ENCODE results near the gene NMNAT2. TPM values are rescaled to one million over a fixed set of nuclear protein-coding genes. Genes with fewer than 3 reads are reported as not detected.
A peak's percentile ranks its signal among the peaks of the same experiment; 100 is the strongest.

The NMNAT2 gene
- total and polyA plus RNA-seq, 8 donors = 0.42 to 4.9 (median 1.8) TPM

DNA sequence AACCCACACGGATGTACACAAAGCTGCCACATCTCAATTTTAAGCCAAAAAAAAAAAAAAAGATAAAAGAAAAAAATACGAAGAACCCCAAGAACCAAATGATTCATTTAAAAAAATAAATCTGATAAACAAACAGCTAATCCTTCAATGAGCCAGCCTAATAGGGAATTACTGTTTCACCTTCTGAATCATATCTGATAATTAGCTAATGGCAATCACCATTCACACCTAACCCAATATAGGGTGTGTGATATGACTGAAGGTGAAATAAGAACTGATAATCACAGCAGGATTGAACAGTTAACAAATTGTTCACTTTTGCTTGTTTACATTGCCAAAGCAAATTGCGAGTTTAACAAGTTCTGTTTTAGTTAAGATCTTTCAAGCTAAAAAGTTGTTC, 170.7 kb downstream of the NMNAT2 start:
- TF ChIP-seq, protein P1, sequence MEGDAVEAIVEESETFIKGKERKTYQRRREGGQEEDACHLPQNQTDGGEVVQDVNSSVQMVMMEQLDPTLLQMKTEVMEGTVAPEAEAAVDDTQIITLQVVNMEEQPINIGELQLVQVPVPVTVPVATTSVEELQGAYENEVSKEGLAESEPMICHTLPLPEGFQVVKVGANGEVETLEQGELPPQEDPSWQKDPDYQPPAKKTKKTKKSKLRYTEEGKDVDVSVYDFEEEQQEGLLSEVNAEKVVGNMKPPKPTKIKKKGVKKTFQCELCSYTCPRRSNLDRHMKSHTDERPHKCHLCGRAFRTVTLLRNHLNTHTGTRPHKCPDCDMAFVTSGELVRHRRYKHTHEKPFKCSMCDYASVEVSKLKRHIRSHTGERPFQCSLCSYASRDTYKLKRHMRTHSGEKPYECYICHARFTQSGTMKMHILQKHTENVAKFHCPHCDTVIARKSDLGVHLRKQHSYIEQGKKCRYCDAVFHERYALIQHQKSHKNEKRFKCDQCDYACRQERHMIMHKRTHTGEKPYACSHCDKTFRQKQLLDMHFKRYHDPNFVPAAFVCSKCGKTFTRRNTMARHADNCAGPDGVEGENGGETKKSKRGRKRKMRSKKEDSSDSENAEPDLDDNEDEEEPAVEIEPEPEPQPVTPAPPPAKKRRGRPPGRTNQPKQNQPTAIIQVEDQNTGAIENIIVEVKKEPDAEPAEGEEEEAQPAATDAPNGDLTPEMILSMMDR (IDR thresholded peaks at IDR 0.05) = no peak
- Histone ChIP-seq H3K9me3 (no peaks in the 10 kb centered on the region), H3K4me1 (no peaks in the 10 kb centered on the region), H3K27me3 (no peaks in the 10 kb centered on the region), H3K36me3 (no peaks in the 10 kb centered on the region), H3K4me3 (no peak overlapping the region), H3K27ac (no peak overlapping the region)
- intact Hi-C loops (cut with DNase I) = no loop called here
- no peak for ATAC-seq
- FAIRE-seq = no peak
- DNase-seq = no peak
- 48 to 63% methylated on average over 3 of the region's 3 CpGs for WGBS, 2 donors

DNA sequence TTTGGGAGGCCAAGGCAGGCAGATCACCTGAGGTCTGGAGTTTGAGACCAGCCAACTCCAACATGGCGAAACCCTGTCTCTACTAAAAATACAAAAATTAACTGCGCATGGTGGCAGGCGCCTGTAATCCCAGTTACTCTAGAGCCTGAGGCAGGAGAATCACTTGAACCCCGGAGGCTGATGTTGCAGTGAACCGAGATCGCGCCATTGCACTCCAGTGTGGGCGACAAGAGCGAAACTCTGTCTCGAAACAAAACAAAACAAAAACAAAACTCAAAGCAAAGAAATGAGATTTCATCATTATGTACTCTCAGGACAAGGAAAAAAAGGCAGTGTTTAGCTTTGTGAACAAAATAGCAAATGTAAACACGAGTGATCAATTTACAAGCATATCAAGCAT, 171.1 kb downstream of the NMNAT2 start:
- FAIRE-seq = no peak
- intact Hi-C loops (cut with DNase I) = no loop called here
- WGBS, 2 donors = 83 to 90% methylated on average over 11 of the region's 11 CpGs

DNA sequence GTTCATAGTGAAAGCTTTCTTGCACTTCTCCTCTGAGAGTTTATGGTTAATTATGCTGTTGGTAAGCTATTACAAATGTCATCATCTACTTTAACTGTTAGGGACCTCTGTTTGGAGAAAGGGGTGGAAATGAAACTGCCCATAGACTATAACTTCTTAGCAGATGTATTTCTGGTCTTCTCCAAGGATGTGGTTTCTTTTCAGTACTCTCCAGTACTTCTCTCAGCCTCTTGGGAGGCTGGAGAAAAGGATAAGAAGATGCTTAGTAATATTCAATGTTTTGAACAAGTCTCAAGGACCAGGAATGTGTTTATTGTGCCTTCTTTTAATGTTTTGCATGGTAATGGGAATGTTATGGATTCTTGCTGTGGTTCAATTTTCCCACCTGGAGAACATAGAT, 171.7 kb downstream of the NMNAT2 start:
- Histone ChIP-seq H3K36me3 (no peaks in the 10 kb centered on the region), H3K9me3 (no peaks in the 10 kb centered on the region), H3K27ac (no peak overlapping the region), H3K27me3 (no peaks in the 10 kb centered on the region), H3K4me1 (no peaks in the 10 kb centered on the region), H3K4me3 (no peak overlapping the region)
- intact Hi-C loops (cut with DNase I) = no loop called here
- ATAC-seq (no peak), FAIRE-seq (no peak), DNase-seq (no peak)
- TF ChIP-seq, protein P1 (IDR thresholded peaks at IDR 0.05) = no peak

More for the DNA sequence above, 171.1 kb downstream of the NMNAT2 start:
- H3K27ac ChIP-seq = no peak overlapping the region
- H3K9me3 ChIP-seq = no peaks in the 10 kb centered on the region
- no peaks in the 10 kb centered on the region for H3K27me3 ChIP-seq
- no peaks in the 10 kb centered on the region for H3K4me1 ChIP-seq
- ATAC-seq = no peak
- TF ChIP-seq, protein P1 (IDR thresholded peaks at IDR 0.05) = no peak
- no peaks in the 10 kb centered on the region for H3K36me3 ChIP-seq
- DNase-seq = no peak
- no peak overlapping the region for H3K4me3 ChIP-seq

DNA sequence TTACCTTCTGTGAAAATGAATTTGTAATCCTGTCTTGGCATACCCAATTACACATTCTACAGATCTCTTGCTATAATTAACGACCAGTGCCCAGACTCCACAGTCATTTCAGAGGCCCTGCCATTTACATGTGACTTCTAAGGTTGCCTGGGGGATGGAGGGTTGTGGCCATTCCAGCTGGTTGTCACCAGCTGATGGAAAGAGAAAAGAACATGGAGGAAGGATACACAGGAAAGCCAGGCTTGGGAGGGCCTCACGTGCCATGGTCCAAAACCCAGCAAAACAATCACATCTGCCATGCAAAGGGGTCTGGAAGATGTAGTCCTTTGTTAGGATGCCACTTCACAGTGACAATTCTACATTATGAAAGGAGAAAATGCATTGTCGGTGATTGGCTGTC, 172.8 kb downstream of the NMNAT2 start:
- DNase-seq = no peak
- TF ChIP-seq, protein P1 (IDR thresholded peaks at IDR 0.05) = no peak
- Histone ChIP-seq H3K27me3 (no peaks in the 10 kb centered on the region), H3K36me3 (no peaks in the 10 kb centered on the region), H3K4me3 (no peak overlapping the region), H3K9me3 (no peaks in the 10 kb centered on the region), H3K4me1 (no peaks in the 10 kb centered on the region), H3K27ac (no peak overlapping the region)
- no peak for FAIRE-seq
- no peak for ATAC-seq
- intact Hi-C loops (cut with DNase I) = no loop called here
- WGBS, 2 donors = 66 to 82% methylated on average over 3 of the region's 3 CpGs

DNA sequence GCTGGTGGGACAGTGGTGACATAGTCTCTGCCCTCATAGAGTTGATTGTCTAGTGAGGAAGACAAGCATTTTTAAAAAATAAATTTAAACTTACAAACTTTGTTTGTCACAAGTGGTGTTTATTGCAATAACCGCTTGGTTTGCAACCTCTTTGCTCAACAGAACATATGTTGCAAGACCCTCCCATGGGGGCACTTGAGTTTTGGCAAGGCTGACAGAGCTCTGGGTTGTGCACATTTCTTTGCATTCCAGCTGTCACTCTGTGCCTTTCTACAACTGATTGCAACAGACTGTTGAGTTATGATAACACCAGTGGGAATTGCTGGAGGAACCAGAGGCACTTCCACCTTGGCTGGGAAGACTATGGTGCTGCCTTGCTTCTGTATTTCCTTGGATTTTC, 173.7 kb downstream of the NMNAT2 start:
- peak in 2 of 4 donors; percentile 31 to 54 for ATAC-seq
- WGBS, 2 donors = 80 to 94% methylated on average over 1 of the region's 1 CpG
- Histone ChIP-seq H3K4me1 (no peaks in the 10 kb centered on the region), H3K9me3 (no peaks in the 10 kb centered on the region), H3K27me3 (no peaks in the 10 kb centered on the region), H3K27ac (no peak overlapping the region), H3K4me3 (no peak overlapping the region), H3K36me3 (no peaks in the 10 kb centered on the region)
- TF ChIP-seq, protein P1 (IDR thresholded peaks at IDR 0.05) = no peak
- peak in 3 of 6 donors; percentile 26 to 46 (median 40) for DNase-seq
- no peak for FAIRE-seq
- intact Hi-C loops (cut with DNase I) = no loop called here

Data from pancreas (tissue), 10 donors.